SKM-1 treated with dmso at 0.1 percent for 144 hours (cell line): Measurements from ENCODE around the gene PSPC1.
"Not testable (repeated sequence)": the region's sequence is repeated elsewhere in the genome, so short reads cannot be mapped to it uniquely, and the experiment has no call there.

Experiments used
- DNase-seq: peaks from one replicate; lab custom pipeline; 2025; ENCODE audit not compliant: unreplicated experiment; lab: John Stamatoyannopoulos, UW

The PSPC1 gene

GRCh38 chr13:19764237-19764636, 18.5 kb downstream of the PSPC1 start:
- no peak for DNase-seq

- no peak for DNase-seq
Observed at GRCh38 chr13:19763618-19764017, 19.1 kb downstream of the PSPC1 start.

GRCh38 chr13:19759669-19760068, 23.1 kb downstream of the PSPC1 start:
- no peak for DNase-seq

- DNase-seq: no peak
Observed at GRCh38 chr13:19742643-19743042, 40.1 kb downstream of the PSPC1 start.

GRCh38 chr13:19737844-19738557, 44.7 kb downstream of the PSPC1 start:
- no peak for DNase-seq

GRCh38 chr13:19726611-19727010, 56.1 kb downstream of the PSPC1 start:
- no peak for DNase-seq

GRCh38 chr13:19725320-19725719, 57.4 kb downstream of the PSPC1 start:
- DNase-seq: no peak

GRCh38 chr13:19720039-19720438, 62.7 kb downstream of the PSPC1 start:
- DNase-seq: no peak

- DNase-seq: no peak
Observed at GRCh38 chr13:19713186-19713965, 69.4 kb downstream of the PSPC1 start.

GRCh38 chr13:19709782-19710181, 73.0 kb downstream of the PSPC1 start:
- not testable (repeated sequence) for DNase-seq

- not testable (repeated sequence) for DNase-seq
Observed at GRCh38 chr13:19709039-19709438, 73.7 kb downstream of the PSPC1 start.

- not testable (repeated sequence) for DNase-seq
Observed at GRCh38 chr13:19704256-19704655, 78.5 kb downstream of the PSPC1 start.

- DNase-seq: not testable (repeated sequence)
Observed at GRCh38 chr13:19701619-19702018, 81.1 kb downstream of the PSPC1 start.

- not testable (repeated sequence) for DNase-seq
Observed at GRCh38 chr13:19700963-19701362, 81.8 kb downstream of the PSPC1 start.

- no peak for DNase-seq
Observed at GRCh38 chr13:19695829-19696228, 86.9 kb downstream of the PSPC1 start.

GRCh38 chr13:19695428-19695827, 87.3 kb downstream of the PSPC1 start:
- DNase-seq: no peak

GRCh38 chr13:19691447-19691846, 91.3 kb downstream of the PSPC1 start:
- not testable (repeated sequence) for DNase-seq

- DNase-seq: no peak
Observed at GRCh38 chr13:19685437-19685836, 97.3 kb downstream of the PSPC1 start.

GRCh38 chr13:19685034-19685433, 97.7 kb downstream of the PSPC1 start:
- no peak for DNase-seq

- DNase-seq: no peak
Observed at GRCh38 chr13:19681517-19681916, 101.2 kb downstream of the PSPC1 start.

GRCh38 chr13:19680751-19681150, 102.0 kb downstream of the PSPC1 start:
- DNase-seq: no peak

- no peak for DNase-seq
Observed at GRCh38 chr13:19676168-19676567, 106.6 kb downstream of the PSPC1 start.
